K562 (cell line): Measurements from ENCODE around the gene SDF4. TPM values are rescaled to one million over a fixed set of nuclear protein-coding genes. Genes with fewer than 3 reads are reported as not detected.

Experiments used
- ASH1L ChIP-seq: fragments of 450-650 bp; IDR thresholded peaks from 2 replicates; pipeline ENCODE4 v1.6.1; 2018; ENCODE audit warnings: borderline replicate concordance, mild to moderate bottlenecking, low read depth; ENCODE audit not compliant: partially characterized antibody
- BRD9 ChIP-seq: fragments of 450-650 bp; IDR thresholded peaks from 2 replicates; pipeline ENCODE4 v1.6.1; 2018; ENCODE audit warnings: low read depth; ENCODE audit not compliant: partially characterized antibody
- CCAR2 ChIP-seq: fragments of 200-400 bp; formaldehyde crosslinking; IDR thresholded peaks from 2 replicates; pipeline ENCODE4 v1.6.1; 2017; ENCODE audit warnings: mild to moderate bottlenecking, low read depth, low read length
- GATA2 ChIP-seq: sonication (generic); formaldehyde crosslinking; IDR thresholded peaks from 2 replicates; pipeline ENCODE4 v1.4.0; 2020; ENCODE audit warnings: mild to moderate bottlenecking, missing genetic modification reagents
- GTF2F1 ChIP-seq: IDR thresholded peaks from 2 replicates; pipeline ENCODE4 v1.6.1; 2011; ENCODE audit warnings: low read depth, low read length, improper control_type of control experiment
- HLTF ChIP-seq: fragments of 450-650 bp; IDR thresholded peaks from 2 replicates; pipeline ENCODE4 v1.6.1; 2016
- NCOA4 ChIP-seq: fragments of 450-650 bp; IDR thresholded peaks from 2 replicates; pipeline ENCODE4 v1.6.1; 2018; ENCODE audit warnings: mild to moderate bottlenecking; ENCODE audit not compliant: partially characterized antibody
- NR2C2 ChIP-seq, 2 experiments: fragments of 200-800 bp in 1 of 2; sonication (Bioruptor generic) in 1 of 2; sonication (generic) in 1 of 2; formaldehyde crosslinking in 1 of 2; IDR thresholded peaks; 2 replicates each; pipeline versions ENCODE4 v1.6.1 to v1.8.0; 2016 to 2022; ENCODE audit warnings: mild to moderate bottlenecking in 1 of 2, missing compliant biosample characterization in 1 of 2, missing genetic modification characterization in 1 of 2, missing genetic modification reagents in 1 of 2
- NR3C1 ChIP-seq: sonication (generic); formaldehyde crosslinking; IDR thresholded peaks from 2 replicates; pipeline ENCODE4 v1.8.1; 2022; ENCODE audit warnings: missing genetic modification reagents
- POLR2H ChIP-seq: IDR thresholded peaks from 2 replicates; pipeline ENCODE4 v1.6.1; 2016; ENCODE audit warnings: missing genetic modification characterization, low read depth, mild to moderate bottlenecking, control low read depth, missing compliant biosample characterization, moderate library complexity
- POLR3G ChIP-seq: IDR thresholded peaks from 2 replicates; pipeline ENCODE4 v1.6.1; 2011; ENCODE audit not compliant: insufficient read length, insufficient replicate concordance; ENCODE audit errors: extremely low read depth
- PRPF4 ChIP-seq: fragments of 200-400 bp; formaldehyde crosslinking; IDR thresholded peaks from one replicate; pipeline ENCODE4 v1.6.1; 2017; ENCODE audit warnings: low read length, low read depth, mild to moderate bottlenecking; ENCODE audit not compliant: insufficient read depth, poor library complexity, severe bottlenecking
- SRSF9 ChIP-seq: fragments of 200-400 bp; formaldehyde crosslinking; IDR thresholded peaks from 2 replicates; pipeline ENCODE4 v1.6.1; 2017; ENCODE audit warnings: low read depth, low read length, borderline replicate concordance
- THRAP3 ChIP-seq: fragments of 450-650 bp; IDR thresholded peaks from 2 replicates; pipeline ENCODE4 v1.6.1; 2016; ENCODE audit warnings: mild to moderate bottlenecking, inconsistent platforms, borderline replicate concordance
- XRCC4 ChIP-seq: IDR thresholded peaks from one replicate; pipeline ENCODE4 v1.6.1; 2011; ENCODE audit not compliant: insufficient read depth, insufficient read length; ENCODE audit errors: extremely low read depth
- ZNF143 ChIP-seq: sonication (generic); formaldehyde crosslinking; IDR thresholded peaks from 2 replicates; pipeline ENCODE4 v1.9.0; 2022; ENCODE audit warnings: mild to moderate bottlenecking, missing genetic modification reagents
- ZNF3 ChIP-seq: fragments of 250-450 bp; sonication (Bioruptor Pico); IDR thresholded peaks from 2 replicates; pipeline ENCODE4 v1.5.0; 2021; ENCODE audit warnings: mild to moderate bottlenecking, moderate library complexity
- ZNF644 ChIP-seq: fragments of 200-800 bp; sonication (Bioruptor generic); IDR thresholded peaks from 2 replicates; pipeline ENCODE4 v1.6.1; 2016; ENCODE audit warnings: low read depth, missing genetic modification characterization, missing compliant biosample characterization
- ZNF780A ChIP-seq: fragments of 250-450 bp; sonication (Bioruptor Pico); IDR thresholded peaks from 2 replicates; pipeline ENCODE4 v1.5.0; 2021; ENCODE audit warnings: mild to moderate bottlenecking
- ZSCAN29 ChIP-seq: fragments of 450-650 bp; IDR thresholded peaks from 2 replicates; pipeline ENCODE4 v1.6.1; 2017
- polyA plus RNA-seq, 8 experiments: library from polyadenylated mRNA; depleted of rRNA in 4 of 8; stranded (reverse) in 5 of 8; unstranded in 3 of 8; fragments of >200 nt; fragmentation: Nextera tagmentation in 2 of 8; fragmentation: Illumina TruSeq in 1 of 8; extraction: Ambion mirVana in 2 of 8; extraction: Trizol in 1 of 8; gene quantifications; 2 replicates each; pipeline versions ENCODE4 v1.2.1 to v1.2.3, GENCODE V29; 2011 to 2014; ENCODE audit warnings: inconsistent platforms in 1 of 8, missing spikeins in 1 of 8
- total RNA-seq, 7 experiments: library from RNA; depleted of rRNA in 6 of 7; stranded (reverse); fragments of >200 nt in 6 of 7; fragmentation: Illumina TruSeq in 2 of 7; extraction: Trizol in 2 of 7; gene quantifications; 2 replicates each; pipeline versions ENCODE4 v1.2.1 to v1.2.3, GENCODE V29; 2011 to 2021; ENCODE audit warnings: low replicate concordance in 1 of 7
- TF ChIP-seq, protein P1 (sequence below): fragments of 450-650 bp; formaldehyde crosslinking; IDR thresholded peaks from 2 replicates; pipeline ENCODE4 v1.4.0; 2022; ENCODE audit warnings: missing genetic modification characterization
- TF ChIP-seq, protein P2 (sequence below), 2 experiments: IDR thresholded peaks in 1 of 2; conservative IDR thresholded peaks in 1 of 2; 2 replicates each; pipeline ENCODE4 v1.6.1; 2016; ENCODE audit warnings: low read depth in 2 of 2, mild to moderate bottlenecking in 1 of 2, missing compliant biosample characterization in 1 of 2, missing genetic modification characterization in 1 of 2, moderate library complexity in 1 of 2
- TF ChIP-seq, protein P3 (sequence below): sonication (generic); formaldehyde crosslinking; IDR thresholded peaks from 2 replicates; pipeline ENCODE4 v1.8.1; 2023; ENCODE audit warnings: mild to moderate bottlenecking, missing genetic modification reagents

Gene SDF4
- total and polyA plus RNA-seq, 9 of the 15 experiments (the other 6 are each of a cell fraction or from before 2014, with no cell fraction given) = 0.35 to 160 (median 65.2) TPM

DNA sequence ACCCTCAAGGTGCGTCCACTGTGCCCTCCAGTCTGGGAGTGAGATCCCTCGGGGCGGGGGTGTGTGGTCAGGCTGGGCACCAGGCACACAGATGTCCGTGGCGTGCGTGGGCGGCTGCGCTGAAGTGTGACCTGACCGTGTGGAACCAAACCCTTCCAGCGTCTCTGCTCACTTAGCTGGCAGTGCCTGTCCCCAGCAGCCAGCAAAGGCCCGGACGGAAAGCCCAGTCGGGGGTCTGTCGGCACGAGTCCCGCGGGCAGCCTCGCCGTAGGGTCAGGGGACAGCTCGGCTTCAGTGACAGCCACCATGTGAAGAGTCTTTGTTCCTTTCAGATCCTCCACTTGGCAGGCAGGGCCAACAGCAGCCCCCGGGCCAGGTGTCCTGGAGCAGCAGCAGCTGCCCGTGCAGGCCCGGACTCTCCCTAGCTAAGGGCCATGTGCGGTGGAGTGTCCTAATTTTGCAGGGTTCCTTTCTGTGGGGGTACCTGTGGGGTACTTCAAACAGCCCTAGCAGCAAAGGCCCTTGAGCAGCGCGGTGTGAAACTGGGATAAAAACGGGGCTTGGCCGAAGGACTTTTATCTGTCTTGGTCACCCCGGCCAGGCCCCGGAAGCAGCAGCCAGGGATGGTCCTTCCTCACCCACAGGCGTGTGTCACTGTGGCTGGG is 46.6 kb downstream of the SDF4 start (continued):
- TF ChIP-seq BRD9 (no peak), POLR2H (tag) (no peak), ASH1L (no peak), THRAP3 (no peak), ZNF3 (CRISPR knock-in tag) (no peak), CCAR2 (no peak), ZNF644 (tag) (no peak), GATA2 (CRISPR knock-in tag) (no peak), ZNF143 (CRISPR knock-in tag) (no peak), NCOA4 (no peak), ZSCAN29 (no peak), XRCC4 (no peak), NR2C2 (CRISPR knock-in tag; IDR thresholded peaks at IDR 0.05) (no peak), NR2C2 (tag; IDR thresholded peaks at IDR 0.05) (peak; percentile 64), GTF2F1 (no peak), PRPF4 (no peak), HLTF (no peak), ZNF780A (CRISPR knock-in tag) (no peak), NR3C1 (no peak), POLR3G (no peak), SRSF9 (no peak)
- TF ChIP-seq, protein P1, sequence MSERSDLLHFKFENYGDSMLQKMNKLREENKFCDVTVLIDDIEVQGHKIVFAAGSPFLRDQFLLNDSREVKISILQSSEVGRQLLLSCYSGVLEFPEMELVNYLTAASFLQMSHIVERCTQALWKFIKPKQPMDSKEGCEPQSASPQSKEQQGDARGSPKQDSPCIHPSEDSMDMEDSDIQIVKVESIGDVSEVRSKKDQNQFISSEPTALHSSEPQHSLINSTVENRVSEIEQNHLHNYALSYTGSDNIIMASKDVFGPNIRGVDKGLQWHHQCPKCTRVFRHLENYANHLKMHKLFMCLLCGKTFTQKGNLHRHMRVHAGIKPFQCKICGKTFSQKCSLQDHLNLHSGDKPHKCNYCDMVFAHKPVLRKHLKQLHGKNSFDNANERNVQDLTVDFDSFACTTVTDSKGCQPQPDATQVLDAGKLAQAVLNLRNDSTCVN = no peak
- TF ChIP-seq, protein P2, sequence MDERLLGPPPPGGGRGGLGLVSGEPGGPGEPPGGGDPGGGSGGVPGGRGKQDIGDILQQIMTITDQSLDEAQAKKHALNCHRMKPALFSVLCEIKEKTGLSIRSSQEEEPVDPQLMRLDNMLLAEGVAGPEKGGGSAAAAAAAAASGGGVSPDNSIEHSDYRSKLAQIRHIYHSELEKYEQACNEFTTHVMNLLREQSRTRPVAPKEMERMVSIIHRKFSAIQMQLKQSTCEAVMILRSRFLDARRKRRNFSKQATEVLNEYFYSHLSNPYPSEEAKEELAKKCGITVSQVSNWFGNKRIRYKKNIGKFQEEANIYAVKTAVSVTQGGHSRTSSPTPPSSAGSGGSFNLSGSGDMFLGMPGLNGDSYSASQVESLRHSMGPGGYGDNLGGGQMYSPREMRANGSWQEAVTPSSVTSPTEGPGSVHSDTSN (CRISPR knock-in tag; IDR thresholded peaks at IDR 0.05; ENCODE audit: low read depth) = no peak
- TF ChIP-seq, protein P2 (tag; conservative IDR thresholded peaks at IDR 0.05; ENCODE audit: low read depth) = no peak
- TF ChIP-seq, protein P3, sequence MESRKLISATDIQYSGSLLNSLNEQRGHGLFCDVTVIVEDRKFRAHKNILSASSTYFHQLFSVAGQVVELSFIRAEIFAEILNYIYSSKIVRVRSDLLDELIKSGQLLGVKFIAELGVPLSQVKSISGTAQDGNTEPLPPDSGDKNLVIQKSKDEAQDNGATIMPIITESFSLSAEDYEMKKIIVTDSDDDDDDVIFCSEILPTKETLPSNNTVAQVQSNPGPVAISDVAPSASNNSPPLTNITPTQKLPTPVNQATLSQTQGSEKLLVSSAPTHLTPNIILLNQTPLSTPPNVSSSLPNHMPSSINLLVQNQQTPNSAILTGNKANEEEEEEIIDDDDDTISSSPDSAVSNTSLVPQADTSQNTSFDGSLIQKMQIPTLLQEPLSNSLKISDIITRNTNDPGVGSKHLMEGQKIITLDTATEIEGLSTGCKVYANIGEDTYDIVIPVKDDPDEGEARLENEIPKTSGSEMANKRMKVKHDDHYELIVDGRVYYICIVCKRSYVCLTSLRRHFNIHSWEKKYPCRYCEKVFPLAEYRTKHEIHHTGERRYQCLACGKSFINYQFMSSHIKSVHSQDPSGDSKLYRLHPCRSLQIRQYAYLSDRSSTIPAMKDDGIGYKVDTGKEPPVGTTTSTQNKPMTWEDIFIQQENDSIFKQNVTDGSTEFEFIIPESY (CRISPR knock-in tag) = 0 out of 2 replicates have a peak, but pooled peaks have one; percentile 10
